GM12801 (cell line): ENCODE data around the gene EPHA3.

Experiments used
- TF ChIP-seq, protein P1 (sequence below): IDR thresholded peaks from one replicate; pipeline ENCODE4 v1.5.1; 2011; ENCODE audit warnings: control low read depth; ENCODE audit not compliant: insufficient read length; ENCODE audit errors: extremely low read depth

The EPHA3 gene

DNA sequence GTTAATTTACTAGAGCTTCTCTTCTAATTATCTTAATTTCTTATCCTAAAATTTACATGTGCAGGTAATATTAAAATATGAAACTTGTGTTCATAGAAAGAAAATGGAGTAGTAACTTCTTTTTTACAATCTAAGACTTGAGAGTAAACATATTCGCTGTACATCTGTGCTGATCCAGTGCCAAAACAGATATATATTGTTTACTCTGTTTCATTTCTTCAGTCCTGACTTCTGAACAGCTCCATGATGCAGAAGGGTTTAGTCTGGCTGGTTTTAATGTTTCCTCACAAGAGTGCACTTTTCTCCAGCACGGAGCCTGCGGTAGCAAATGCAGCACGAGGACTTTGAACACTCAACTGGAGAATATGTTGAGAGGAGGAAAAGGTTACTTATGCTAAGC lies 306.8 kb downstream of the EPHA3 start:
- TF ChIP-seq, protein P1, sequence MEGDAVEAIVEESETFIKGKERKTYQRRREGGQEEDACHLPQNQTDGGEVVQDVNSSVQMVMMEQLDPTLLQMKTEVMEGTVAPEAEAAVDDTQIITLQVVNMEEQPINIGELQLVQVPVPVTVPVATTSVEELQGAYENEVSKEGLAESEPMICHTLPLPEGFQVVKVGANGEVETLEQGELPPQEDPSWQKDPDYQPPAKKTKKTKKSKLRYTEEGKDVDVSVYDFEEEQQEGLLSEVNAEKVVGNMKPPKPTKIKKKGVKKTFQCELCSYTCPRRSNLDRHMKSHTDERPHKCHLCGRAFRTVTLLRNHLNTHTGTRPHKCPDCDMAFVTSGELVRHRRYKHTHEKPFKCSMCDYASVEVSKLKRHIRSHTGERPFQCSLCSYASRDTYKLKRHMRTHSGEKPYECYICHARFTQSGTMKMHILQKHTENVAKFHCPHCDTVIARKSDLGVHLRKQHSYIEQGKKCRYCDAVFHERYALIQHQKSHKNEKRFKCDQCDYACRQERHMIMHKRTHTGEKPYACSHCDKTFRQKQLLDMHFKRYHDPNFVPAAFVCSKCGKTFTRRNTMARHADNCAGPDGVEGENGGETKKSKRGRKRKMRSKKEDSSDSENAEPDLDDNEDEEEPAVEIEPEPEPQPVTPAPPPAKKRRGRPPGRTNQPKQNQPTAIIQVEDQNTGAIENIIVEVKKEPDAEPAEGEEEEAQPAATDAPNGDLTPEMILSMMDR, result no peak

DNA sequence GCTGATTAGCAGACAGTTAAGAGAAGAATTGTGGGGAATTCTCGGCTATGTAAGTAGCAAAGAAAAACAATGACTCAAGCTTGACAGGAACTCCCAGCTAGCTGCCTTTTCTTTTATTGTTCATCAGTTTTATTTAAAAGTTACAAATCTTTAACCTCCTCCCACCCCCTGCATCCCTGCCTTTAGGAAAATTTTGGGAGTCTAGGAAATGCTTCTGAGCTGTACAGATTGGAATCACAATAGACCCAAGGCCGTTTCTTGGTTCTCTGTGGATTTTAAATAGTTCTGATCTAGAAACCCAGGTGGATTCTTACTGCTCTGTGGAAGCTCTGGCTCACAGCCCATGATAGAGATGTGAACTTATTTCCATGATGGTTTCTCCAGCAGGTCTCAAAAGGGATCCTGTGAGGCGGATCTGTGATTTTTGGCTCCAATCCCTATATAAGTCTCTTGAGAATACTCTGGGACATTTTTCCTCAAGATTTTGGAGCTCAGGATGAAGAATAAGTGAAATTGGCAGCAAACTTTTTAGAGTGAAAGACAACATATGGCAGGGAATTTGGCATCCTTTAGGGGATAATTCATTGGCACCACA lies 312.3 kb downstream of the EPHA3 start:
- TF ChIP-seq, protein P1, result no peak

DNA sequence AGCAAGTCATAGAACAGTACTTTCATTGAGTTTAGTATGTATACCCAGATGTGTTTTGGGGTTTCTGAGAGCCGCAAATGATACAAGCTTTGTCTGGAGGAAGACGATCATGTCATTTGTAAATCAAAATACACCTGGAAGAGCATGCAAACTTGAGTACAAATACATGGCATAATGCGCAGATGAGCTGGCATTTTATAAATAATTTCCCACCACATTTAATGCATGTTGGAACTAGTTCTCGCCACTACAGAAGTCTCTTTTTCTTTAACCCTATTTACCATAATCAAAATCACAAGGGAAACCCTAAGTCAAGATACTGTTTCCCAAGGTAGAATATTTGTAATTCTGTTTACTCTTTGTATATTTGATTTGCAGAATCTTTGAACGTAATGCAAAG lies 318.6 kb downstream of the EPHA3 start:
- TF ChIP-seq, protein P1, result no peak

DNA sequence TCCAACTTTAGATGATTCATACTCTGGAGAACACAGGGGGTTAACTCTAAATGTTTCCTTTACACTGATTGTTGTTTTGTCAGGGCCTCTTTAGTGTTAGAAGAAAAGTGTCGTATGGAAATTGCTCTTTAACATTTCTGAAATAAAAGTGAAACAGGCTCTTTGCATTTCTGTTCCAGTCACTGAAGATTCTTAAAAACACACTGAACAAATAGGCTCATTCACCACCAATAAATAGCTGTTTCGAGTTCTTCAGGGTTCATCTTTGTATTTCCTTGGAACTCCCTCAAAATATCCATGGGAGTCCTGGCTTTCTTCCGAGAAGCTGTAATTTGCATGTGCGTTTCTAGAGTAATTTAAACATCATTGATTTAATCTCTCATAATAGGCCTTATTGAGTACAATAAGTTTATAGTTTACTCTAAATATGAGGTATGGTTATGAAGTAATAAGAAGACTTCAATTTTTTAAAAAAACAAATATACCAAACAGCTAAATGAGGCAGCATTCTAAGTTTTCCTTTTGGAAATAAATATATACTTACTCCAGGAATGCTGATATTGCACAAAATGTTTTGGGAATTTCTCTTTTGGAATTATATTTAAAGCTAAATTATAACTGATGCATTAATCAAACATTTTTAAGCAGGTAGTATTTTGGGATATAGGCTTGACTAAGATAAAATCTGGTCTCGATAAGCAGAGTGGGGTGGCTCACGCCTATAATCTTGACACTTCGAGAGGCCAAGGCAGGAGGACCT lies 327.4 kb downstream of the EPHA3 start:
- TF ChIP-seq, protein P1, result no peak

DNA sequence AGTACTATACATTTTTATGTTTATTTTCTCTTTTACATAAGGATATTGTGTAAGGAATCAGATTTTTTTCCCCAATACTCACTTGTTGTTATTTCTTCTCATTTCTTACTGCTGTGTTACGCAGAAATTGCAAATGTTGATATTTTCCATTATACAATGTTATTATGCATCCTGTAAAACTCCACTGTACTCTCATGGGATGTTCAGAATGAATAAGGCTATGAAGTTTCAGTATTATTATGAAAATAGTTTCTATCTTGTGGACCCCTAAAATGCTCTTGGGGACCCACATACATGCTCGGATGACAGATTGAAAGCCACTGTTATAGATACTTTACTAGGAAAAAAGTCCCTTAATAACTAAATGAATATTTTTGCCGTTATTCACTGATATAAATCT lies 329.4 kb downstream of the EPHA3 start:
- TF ChIP-seq, protein P1, result no peak

DNA sequence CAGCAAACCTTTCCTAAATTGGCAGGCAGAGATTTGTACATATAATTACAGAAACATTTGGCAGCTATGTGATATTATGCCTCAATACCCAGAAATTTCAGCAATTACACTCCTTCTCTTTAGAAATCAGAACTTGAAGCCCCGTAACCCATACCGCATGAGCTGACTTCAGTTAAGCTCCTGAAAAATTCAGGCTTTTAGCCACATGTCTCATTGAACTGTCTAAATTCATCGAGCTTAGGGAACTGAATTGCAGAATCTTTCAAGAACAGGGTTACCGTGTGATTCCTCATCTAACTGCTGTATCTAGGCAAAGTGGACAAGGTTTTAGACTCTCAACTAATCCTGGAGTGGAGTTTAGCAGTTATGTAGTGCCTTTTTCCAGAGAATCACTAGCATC lies 333.0 kb downstream of the EPHA3 start:
- TF ChIP-seq, protein P1, result no peak

DNA sequence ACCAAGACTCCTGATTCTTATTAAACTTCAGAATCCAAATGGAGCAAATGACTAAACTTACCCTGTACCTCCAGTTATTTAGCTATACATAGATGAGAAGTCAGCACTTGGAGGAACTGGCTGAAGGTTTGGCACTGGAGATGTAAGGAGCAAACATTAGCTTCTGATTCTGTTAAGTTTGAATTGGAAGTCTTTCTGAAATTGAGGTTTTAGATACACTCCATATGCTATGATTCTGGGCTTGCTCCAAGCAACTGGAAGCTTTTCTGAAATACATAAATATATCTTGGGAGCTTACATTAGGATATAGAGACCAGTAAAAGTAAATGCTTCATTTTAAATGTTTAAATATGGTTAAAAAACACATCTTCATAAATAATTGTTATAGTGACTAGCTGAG lies 333.7 kb downstream of the EPHA3 start:
- TF ChIP-seq, protein P1, result no peak
